HepG2 (cell line): ENCODE measurements around the gene COMMD3. TPM values are rescaled to one million over a fixed set of nuclear protein-coding genes. Genes with fewer than 3 reads are reported as not detected.
A peak's percentile ranks its signal among the peaks of the same experiment; 100 is the strongest.

ENCODE experiments used
- ATAC-seq: fragments of 200-7000 bp; cut with Tn5 transposase; 3 replicates; pipeline ENCODE4 v1.9.1; 2020; ENCODE audit warnings: mild to moderate bottlenecking, moderate library complexity
- BruUV-seq: library from RNA; stranded (reverse); fragments of 400-500 nt; replicated peaks from 2 replicates; lab custom pipeline; 2021; lab: Mats Ljungman, UMichigan
- CTCF ChIA-PET: fragments of 300-600 bp; formaldehyde crosslinking; extraction: SDS; loops from one replicate; lab custom pipeline; 2021; ENCODE audit warnings: low total read pairs, inconsistent platforms, low intra/inter-chr PET ratio; lab: Yijun Ruan, JAX
- POLR2A ChIA-PET: fragments of 350-600 bp; sonication (Branson Sonifier 250); formaldehyde crosslinking; loops from one replicate; lab custom pipeline; 2020; ENCODE audit warnings: antibody characterized with exemption, inconsistent platforms; lab: Yijun Ruan, JAX
- DNase-seq: peaks from one replicate; pipeline ENCODE4 v3.0.0-alpha.2; 2015; ENCODE audit warnings: low spot score
- FAIRE-seq: peaks from 3 replicates; lab custom pipeline; 2011; peaks lifted over from hg19 to GRCh38; lab: Jason Lieb, UNC
- H2AFZ ChIP-seq: one replicate; pipeline ENCODE4 v1.6.1; 2011; ENCODE audit warnings: low read length, inconsistent platforms
- H3K27ac ChIP-seq: fragments of 300-600 bp; 3 replicates; pipeline ENCODE4 v1.8.0; 2011; ENCODE audit warnings: mixed run types, mild to moderate bottlenecking, mixed read lengths, low read length, inconsistent platforms; ENCODE audit not compliant: insufficient read depth; ENCODE audit errors: extremely low read length
- H3K27me3 ChIP-seq, 2 experiments: fragments of 200-600 bp in 1 of 2; 2 replicates in 1 of 2; 3 replicates in 1 of 2; pipeline versions ENCODE4 v1.6.0 to v1.8.0; 2011; ENCODE audit warnings: low read length in 2 of 2, mild to moderate bottlenecking in 2 of 2, moderate library complexity in 2 of 2, inconsistent platforms in 1 of 2; ENCODE audit not compliant: insufficient read depth in 2 of 2, control insufficient read depth in 1 of 2
- H3K36me3 ChIP-seq, 2 experiments: fragments of 200-600 bp in 1 of 2; replicated peaks in 1 of 2; 2 replicates in 1 of 2; 3 replicates in 1 of 2; pipeline versions ENCODE4 v1.5.1 to v1.8.0; 2011; ENCODE audit warnings: low read length in 2 of 2, inconsistent platforms in 1 of 2; ENCODE audit not compliant: insufficient read depth in 2 of 2, control insufficient read depth in 1 of 2
- H3K4me1 ChIP-seq: 2 replicates; pipeline ENCODE4 v1.5.1; 2012; ENCODE audit warnings: low read length, inconsistent platforms; ENCODE audit not compliant: insufficient read depth
- H3K4me2 ChIP-seq: 2 replicates; pipeline ENCODE4 v1.6.0; 2011; ENCODE audit warnings: low read depth, low read length, inconsistent platforms
- H3K4me3 ChIP-seq, 3 experiments: fragments of 200-600 bp in 1 of 3; sonication (generic), shearing (Covaris generic) in 1 of 3; replicated peaks in 1 of 3; 2 replicates each; pipeline ENCODE4 v1.5.1; 2011 to 2016; ENCODE audit warnings: low read length in 3 of 3, inconsistent platforms in 2 of 3, low read depth in 2 of 3, mild to moderate bottlenecking in 2 of 3, control low read depth in 1 of 3, mixed read lengths in 1 of 3; ENCODE audit not compliant: insufficient read depth in 1 of 3
- H3K79me2 ChIP-seq: one replicate; pipeline ENCODE4 v1.6.1; 2011; ENCODE audit warnings: low read length, inconsistent platforms; ENCODE audit not compliant: insufficient read depth
- H3K9ac ChIP-seq: 2 replicates; pipeline ENCODE4 v1.6.0; 2011; ENCODE audit warnings: mild to moderate bottlenecking, low read depth, low read length, inconsistent platforms; ENCODE audit not compliant: insufficient read depth
- H3K9me3 ChIP-seq: 2 replicates; pipeline ENCODE4 v1.5.1; 2012; ENCODE audit warnings: mild to moderate bottlenecking, low read length
- H4K20me1 ChIP-seq: 2 replicates; pipeline ENCODE4 v1.6.0; 2011; ENCODE audit warnings: inconsistent platforms, mild to moderate bottlenecking, low read length, moderate library complexity; ENCODE audit not compliant: insufficient read depth
- CBX2 ChIP-seq, 2 experiments: fragments of 200-600 bp in 1 of 2; sonication (generic); formaldehyde crosslinking in 1 of 2; IDR thresholded peaks; 2 replicates each; pipeline versions ENCODE4 v1.7.0 to v1.8.1; 2018 to 2022; ENCODE audit warnings: low read depth in 2 of 2, low read length in 1 of 2, mild to moderate bottlenecking in 1 of 2, missing genetic modification reagents in 1 of 2
- HDAC1 ChIP-seq: sonication (generic); formaldehyde crosslinking; IDR thresholded peaks from 2 replicates; pipeline ENCODE4 v1.5.1; 2020; ENCODE audit warnings: mild to moderate bottlenecking, missing genetic modification reagents
- MATR3 ChIP-seq: sonication (generic); formaldehyde crosslinking; IDR thresholded peaks from 2 replicates; pipeline ENCODE4 v1.4.0; 2020; ENCODE audit warnings: missing genetic modification reagents
- ZNF230 ChIP-seq: sonication (generic); formaldehyde crosslinking; IDR thresholded peaks from 2 replicates; pipeline ENCODE4 v1.4.0; 2020; ENCODE audit warnings: mild to moderate bottlenecking, missing genetic modification reagents
- ZNF335 ChIP-seq: sonication (generic); formaldehyde crosslinking; IDR thresholded peaks from 2 replicates; pipeline ENCODE4 v1.4.0; 2020; ENCODE audit warnings: missing genetic modification reagents
- ZNF460 ChIP-seq: sonication (generic); formaldehyde crosslinking; IDR thresholded peaks from 2 replicates; pipeline ENCODE4 v1.5.1; 2020; ENCODE audit warnings: missing genetic modification reagents, mild to moderate bottlenecking, borderline replicate concordance
- WGBS: methylation state at CpG from one replicate; pipeline ENCODE4 v1.1.6; 2017; ENCODE audit warnings: low lambda C conversion rate; 5-methylcytosine and 5-hydroxymethylcytosine counted together
- in situ Hi-C: cut with HindIII; loops from 2 replicates; pipeline ENCODE4 v1.10.0; 2017; ENCODE audit warnings: low pct_unique_long_range_greater_than_20kb; ENCODE audit not compliant: extremely low pct_ligation_motif_present
- intact Hi-C: fragments of 100-400 bp; cut with micrococcal nuclease; formaldehyde crosslinking; loops from one replicate; pipeline ENCODE4 v1.10.0; 2022; ENCODE audit not compliant: unreplicated experiment
- polyA plus RNA-seq, 8 experiments: library from polyadenylated mRNA; depleted of rRNA in 3 of 8; stranded (reverse) in 7 of 8; unstranded in 1 of 8; fragments of >200 nt; fragmentation: Illumina TruSeq in 4 of 8; extraction: Trizol in 4 of 8; gene quantifications; 2 replicates each; pipeline versions ENCODE4 v1.2.1 to v1.2.3, GENCODE V29; 2011 to 2016; ENCODE audit warnings: low read depth in 4 of 8, missing spikeins in 1 of 8, mixed read lengths in 1 of 8; ENCODE audit not compliant: insufficient read depth in 1 of 8
- total RNA-seq, 5 experiments: library from RNA; depleted of rRNA; stranded (reverse); fragments of >200 nt; fragmentation: Illumina TruSeq; extraction: Trizol; gene quantifications; 2 replicates each; pipeline ENCODE4 v1.2.3, GENCODE V29; 2016; ENCODE audit warnings: low read depth in 1 of 5
- TF ChIP-seq, protein P1 (sequence below), 2 experiments: IDR thresholded peaks; 2 replicates each; pipeline ENCODE4 v1.6.1; 2011 to 2012; ENCODE audit warnings: low read length in 2 of 2, borderline replicate concordance in 1 of 2, low read depth in 1 of 2, mild to moderate bottlenecking in 1 of 2, moderate library complexity in 1 of 2

The COMMD3 gene
- total and polyA plus RNA-seq, 2 of the 13 experiments (the other 11 are each of a cell fraction or from before 2014, with no cell fraction given), result 38.7 to 54.4 TPM

DNA sequence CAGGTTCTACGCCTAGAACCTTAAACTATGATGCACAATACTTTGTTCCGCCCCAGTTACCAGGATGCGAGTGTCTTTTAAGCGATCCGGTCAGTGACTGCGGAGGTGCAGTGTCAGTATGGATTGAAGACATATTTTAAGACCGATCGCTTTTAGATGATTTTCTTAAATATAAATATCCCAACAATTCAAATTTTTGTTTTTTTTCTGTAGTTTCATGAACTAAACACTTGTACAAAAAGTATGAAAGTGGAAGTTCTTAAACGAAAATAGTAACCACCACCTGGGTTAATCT is 835 bp downstream of the COMMD3 start:
- peak overlapping the region; percentile 92 for H3K27ac ChIP-seq
- H4K20me1 ChIP-seq, result peaks cover under 1% of the 10 kb centered on the region; the same call in 1 of the 2 replicates
- CTCF ChIA-PET, result no interaction called here
- peaks cover 35% of the 10 kb centered on the region for H3K4me1 ChIP-seq
- H3K9me3 ChIP-seq, result no peaks in the 10 kb centered on the region
- peak overlapping the region; percentile 29 for H2AFZ ChIP-seq
- intact Hi-C loops (loop anchor here (2.0 to 5.0 kb wide), 2 partner anchors 120 to 314 kb away; partner anchors contain the start of gene DNAJC1), in situ Hi-C loops (loop anchor here (10.0 to 25.0 kb wide), 3 partner anchors 312 to 805 kb away; partner anchors contain the start of genes DNAJC1 and PIP4K2A)
- peaks cover 10% of the 10 kb centered on the region for H3K79me2 ChIP-seq
- peak; percentile 21; the same call in 2 of the 3 replicates for ATAC-seq
- H3K4me2 ChIP-seq, result peak overlapping the region; percentile 80
- POLR2A ChIA-PET, result interaction anchor here (1.2 to 2.9 kb wide), 5 partner anchors 8 to 314 kb away, joined by 7 to 32 read pairs (median 15); partner anchors contain the start of gene DNAJC1
- H3K9ac ChIP-seq, result peak overlapping the region; percentile 81
- DNase-seq, result no peak
- TF ChIP-seq CBX2 (IDR thresholded peaks at IDR 0.05; ENCODE audit: low read depth, low read length) (0 out of 2 replicates have a peak, but pooled peaks have one; percentile 40), CBX2 (CRISPR knock-in tag; IDR thresholded peaks at IDR 0.05; ENCODE audit: low read depth) (no peak), ZNF230 (CRISPR knock-in tag) (no peak)
- TSS peak; percentile 56 for BruUV-seq
- peaks cover 0 to 16% of the 10 kb centered on the region in 2 experiments; a peak in 3 of 5 replicates for H3K27me3 ChIP-seq
- peak overlapping the region; percentile 75 to 82 (median 78) for H3K4me3 ChIP-seq
- WGBS, result under 1% methylated on average over 9 of the region's 9 CpGs
- no peak for FAIRE-seq
- no peaks in the 10 kb centered on the region for H3K36me3 ChIP-seq

DNA sequence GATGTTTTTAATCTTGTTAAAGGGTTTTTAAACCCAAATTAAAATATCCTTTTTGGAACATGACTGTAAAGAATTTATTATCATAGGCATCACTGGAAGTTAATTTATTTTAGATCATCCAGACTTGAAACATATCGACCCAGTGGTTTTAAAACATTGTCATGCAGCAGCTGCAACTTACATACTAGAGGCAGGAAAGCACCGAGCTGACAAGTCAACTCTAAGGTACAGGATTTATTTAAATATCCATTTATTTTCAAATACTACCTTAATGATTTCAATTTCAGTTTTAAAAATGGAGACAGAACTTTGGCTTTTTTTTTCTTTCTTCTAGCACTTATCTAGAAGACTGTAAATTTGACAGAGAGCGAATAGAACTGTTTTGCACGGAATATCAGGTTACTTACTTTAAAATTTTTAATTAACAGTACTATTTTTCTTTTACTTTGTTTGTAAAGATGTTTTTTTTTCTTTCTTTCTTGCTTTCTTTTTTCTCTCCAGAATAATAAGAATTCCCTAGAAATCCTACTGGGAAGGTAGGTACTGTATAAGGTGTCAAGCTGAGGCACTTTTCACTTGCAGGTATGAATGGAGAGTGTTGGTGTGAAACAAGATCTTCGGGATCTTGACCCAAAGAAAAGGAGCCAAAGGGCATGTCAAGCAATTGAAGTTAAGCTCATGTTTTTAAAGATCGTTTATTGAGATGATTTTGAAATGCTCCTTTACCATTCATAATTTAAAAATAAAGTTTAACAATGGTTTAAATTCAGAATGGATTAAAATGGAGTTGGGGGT is 1.8 kb downstream of the COMMD3 start:
- Histone ChIP-seq H3K9ac (no peak overlapping the region), H3K36me3 (no peaks in the 10 kb centered on the region), H3K79me2 (peaks cover 20% of the 10 kb centered on the region), H2AFZ (no peak overlapping the region), H3K27ac (no peak overlapping the region), H3K9me3 (no peaks in the 10 kb centered on the region), H4K20me1 (peaks cover 10% of the 10 kb centered on the region; the same call in 1 of the 2 replicates), H3K4me1 (peaks cover 43% of the 10 kb centered on the region), H3K4me2 (peak overlapping the region; percentile 80), H3K27me3 (peaks cover 0 to 20% of the 10 kb centered on the region in 2 experiments; a peak in 3 of 5 replicates), H3K4me3 (peak overlapping the region in 2 of 3 experiments; percentile 78 to 82; a peak in 2 of 6 replicates)
- intact Hi-C loops (loop anchor here (2.0 to 5.0 kb wide), 2 partner anchors 119 to 315 kb away; partner anchors contain the start of gene DNAJC1), in situ Hi-C loops (loop anchor here (10.0 to 25.0 kb wide), 3 partner anchors 313 to 806 kb away; partner anchors contain the start of genes DNAJC1 and PIP4K2A)
- no peak for FAIRE-seq
- DNase-seq, result no peak
- 86% methylated on average over 6 of the region's 6 CpGs for WGBS
- no peak for ATAC-seq
- BruUV-seq, result no TSS peak
- POLR2A ChIA-PET, result interaction anchor here (1.0 kb wide), 1 partner anchor 22 kb away, joined by 4 read pairs; no protein-coding TSS in a partner anchor
- CTCF ChIA-PET, result no interaction called here
- TF ChIP-seq, protein P1, sequence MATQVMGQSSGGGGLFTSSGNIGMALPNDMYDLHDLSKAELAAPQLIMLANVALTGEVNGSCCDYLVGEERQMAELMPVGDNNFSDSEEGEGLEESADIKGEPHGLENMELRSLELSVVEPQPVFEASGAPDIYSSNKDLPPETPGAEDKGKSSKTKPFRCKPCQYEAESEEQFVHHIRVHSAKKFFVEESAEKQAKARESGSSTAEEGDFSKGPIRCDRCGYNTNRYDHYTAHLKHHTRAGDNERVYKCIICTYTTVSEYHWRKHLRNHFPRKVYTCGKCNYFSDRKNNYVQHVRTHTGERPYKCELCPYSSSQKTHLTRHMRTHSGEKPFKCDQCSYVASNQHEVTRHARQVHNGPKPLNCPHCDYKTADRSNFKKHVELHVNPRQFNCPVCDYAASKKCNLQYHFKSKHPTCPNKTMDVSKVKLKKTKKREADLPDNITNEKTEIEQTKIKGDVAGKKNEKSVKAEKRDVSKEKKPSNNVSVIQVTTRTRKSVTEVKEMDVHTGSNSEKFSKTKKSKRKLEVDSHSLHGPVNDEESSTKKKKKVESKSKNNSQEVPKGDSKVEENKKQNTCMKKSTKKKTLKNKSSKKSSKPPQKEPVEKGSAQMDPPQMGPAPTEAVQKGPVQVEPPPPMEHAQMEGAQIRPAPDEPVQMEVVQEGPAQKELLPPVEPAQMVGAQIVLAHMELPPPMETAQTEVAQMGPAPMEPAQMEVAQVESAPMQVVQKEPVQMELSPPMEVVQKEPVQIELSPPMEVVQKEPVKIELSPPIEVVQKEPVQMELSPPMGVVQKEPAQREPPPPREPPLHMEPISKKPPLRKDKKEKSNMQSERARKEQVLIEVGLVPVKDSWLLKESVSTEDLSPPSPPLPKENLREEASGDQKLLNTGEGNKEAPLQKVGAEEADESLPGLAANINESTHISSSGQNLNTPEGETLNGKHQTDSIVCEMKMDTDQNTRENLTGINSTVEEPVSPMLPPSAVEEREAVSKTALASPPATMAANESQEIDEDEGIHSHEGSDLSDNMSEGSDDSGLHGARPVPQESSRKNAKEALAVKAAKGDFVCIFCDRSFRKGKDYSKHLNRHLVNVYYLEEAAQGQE (IDR thresholded peaks at IDR 0.05; ENCODE audit: borderline replicate concordance in 1 of 2, low read depth in 1 of 2, low read length in 2 of 2), result no peak
- TF ChIP-seq ZNF335 (CRISPR knock-in tag), result no peak
- no peak for TF ChIP-seq HDAC1 (CRISPR knock-in tag)
- TF ChIP-seq MATR3 (CRISPR knock-in tag), result no peak
- no peak for TF ChIP-seq ZNF460 (CRISPR knock-in tag)
